HG03354 (cell line): ENCODE results near the gene MAPK8IP1.
"Not testable (repeated sequence)": the region's sequence is repeated elsewhere in the genome, so short reads cannot be mapped to it uniquely, and the experiment has no call there.

Experiments used
- ATAC-seq: cut with Tn5 transposase; IDR thresholded peaks from one replicate; pipeline ENCODE4 v1.9.1; 2021; ENCODE audit warnings: mild to moderate bottlenecking; ENCODE audit not compliant: unreplicated experiment, poor library complexity, severe bottlenecking

The MAPK8IP1 gene

DNA sequence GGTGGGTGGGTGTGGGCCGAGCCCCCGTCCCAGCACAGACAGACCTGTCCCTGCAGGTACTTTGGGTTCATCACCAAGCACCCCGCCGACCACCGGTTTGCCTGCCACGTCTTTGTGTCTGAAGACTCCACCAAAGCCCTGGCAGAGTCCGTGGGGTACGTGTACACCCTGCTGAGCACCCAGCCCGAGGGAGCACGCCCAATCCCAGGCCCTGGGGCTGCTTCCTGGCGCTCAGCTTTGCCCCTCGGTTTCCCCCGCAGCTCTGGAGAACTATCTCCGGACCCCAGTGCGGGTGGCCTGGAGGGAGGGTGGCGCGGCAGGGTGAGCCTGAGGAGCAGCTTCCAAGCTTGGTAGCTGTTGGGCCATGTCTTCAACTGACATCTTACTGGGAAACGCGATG lies 19.6 kb downstream of the MAPK8IP1 start:
- ATAC-seq: no peak

- not testable (repeated sequence) for ATAC-seq
These were observed 20.1 kb downstream of the MAPK8IP1 start for GRCh38 chr11:45905576-45905975.

DNA sequence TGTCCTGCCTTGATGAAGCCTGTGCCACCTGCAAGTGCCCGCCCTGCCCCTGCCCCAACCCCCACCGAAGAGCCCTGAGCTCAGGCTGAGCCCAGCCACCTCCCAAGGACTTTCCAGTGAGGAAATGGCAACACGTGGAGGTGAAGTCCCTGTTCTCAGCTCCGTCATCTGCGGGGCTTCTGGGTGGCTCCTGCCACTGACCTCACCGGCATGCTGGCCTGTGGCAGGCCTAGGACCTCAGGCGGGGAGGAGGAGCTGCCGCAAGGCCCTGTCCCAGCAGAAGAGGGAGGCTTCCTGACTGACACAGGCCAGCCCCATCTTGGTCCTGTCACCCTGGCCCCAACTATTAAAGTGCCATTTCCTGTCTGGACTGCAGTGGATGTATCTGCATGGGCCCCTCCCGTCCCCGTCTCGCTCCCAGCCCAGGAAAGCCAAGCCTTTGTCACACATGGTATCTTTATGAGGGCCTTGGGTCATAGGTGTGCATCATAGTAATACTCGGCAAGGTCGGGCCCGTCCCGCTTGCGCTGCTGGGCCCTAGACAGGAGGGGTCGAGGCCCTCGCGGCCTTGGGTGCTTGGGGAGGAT lies 20.7 kb downstream of the MAPK8IP1 start:
- no peak for ATAC-seq

DNA sequence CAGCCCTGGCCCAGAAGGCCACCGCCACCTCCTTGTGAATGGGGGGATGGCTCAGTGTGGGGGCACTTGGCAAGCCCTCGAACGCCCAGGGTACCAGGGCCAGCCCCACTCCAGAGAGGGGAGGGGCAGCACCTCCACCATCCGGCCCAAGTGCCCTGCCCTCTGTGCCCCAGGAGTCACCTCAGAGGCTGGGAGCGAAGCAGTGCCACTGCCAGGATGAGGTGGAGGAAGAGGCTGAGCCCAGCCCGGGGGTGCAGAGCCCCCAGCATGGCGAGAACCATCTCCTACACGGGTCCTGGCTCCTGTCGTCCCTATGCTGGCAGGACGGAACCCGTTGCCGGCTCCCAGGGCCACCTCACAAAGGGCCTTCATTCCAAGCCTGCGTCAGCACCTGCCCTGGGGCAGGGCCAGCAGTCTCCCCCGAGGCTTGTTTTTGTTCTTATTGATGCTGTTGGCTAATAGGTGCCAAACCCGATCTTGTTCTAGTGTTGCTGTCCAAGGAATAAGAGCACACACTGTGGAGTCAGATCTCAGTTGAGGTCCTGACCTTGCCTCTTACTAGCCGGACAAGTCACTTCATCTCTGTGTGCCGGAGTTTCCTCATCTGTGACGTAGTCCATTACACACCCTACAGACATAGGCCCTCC lies 21.6 kb downstream of the MAPK8IP1 start, which contains the start of gene FREY1:
TSS of gene FREY1 (minus strand) at position 307 of the 647 bp plus-strand sequence. CDS start at position 281, 26 bp downstream.
- no peak for ATAC-seq

- no peak for ATAC-seq
These were observed 22.5 kb downstream of the MAPK8IP1 start for GRCh38 chr11:45907911-45908370.

GRCh38 chr11:45909594-45910475 lies 24.4 kb downstream of the MAPK8IP1 start:
- no peak for ATAC-seq

DNA sequence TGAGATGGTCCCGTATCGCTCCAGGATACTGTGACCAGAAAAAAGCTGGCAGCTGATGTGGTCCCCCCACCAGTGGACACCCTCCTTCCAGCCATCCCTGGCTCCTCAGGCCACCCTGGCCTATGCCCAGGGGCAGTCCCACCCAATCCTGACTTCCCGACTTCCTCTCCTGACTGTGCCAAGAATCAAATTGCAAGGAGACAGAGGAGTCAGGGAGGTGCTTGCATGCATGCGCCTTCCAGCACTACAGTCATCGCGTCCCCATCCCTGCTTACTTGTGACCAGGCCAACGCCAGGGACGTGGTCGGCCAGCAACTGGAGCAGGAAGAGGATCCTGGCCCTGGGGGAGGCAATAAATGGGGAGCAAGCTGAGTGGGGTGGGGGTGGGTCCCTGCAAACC lies 25.2 kb downstream of the MAPK8IP1 start:
- ATAC-seq: no peak

DNA sequence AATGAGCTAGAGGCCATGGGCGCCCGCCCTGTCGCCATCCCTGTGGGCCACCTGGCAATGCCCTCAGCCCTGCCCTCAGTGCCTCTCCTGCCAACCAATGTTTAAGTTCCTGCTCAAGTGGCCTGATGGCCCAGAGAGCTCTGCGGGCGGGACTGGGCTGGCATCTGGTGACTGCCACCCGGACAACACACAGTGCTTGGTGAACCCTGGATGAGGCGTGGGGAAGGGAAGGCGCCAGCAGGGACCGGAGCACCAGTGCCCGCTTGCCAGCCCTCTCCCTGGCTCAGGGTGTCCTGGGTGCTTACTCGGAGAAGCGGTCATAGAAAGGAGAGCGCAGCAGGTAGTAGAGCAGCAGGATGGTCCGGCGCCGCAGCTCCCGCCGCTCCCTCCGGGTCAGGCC lies 28.1 kb downstream of the MAPK8IP1 start:
- no peak for ATAC-seq

- no peak for ATAC-seq
These were observed 28.6 kb downstream of the MAPK8IP1 start for GRCh38 chr11:45913942-45914635.

- ATAC-seq: no peak
These were observed 30.0 kb downstream of the MAPK8IP1 start for GRCh38 chr11:45915446-45915845.

GRCh38 chr11:45917286-45917622 lies 31.8 kb downstream of the MAPK8IP1 start:
- no peak for ATAC-seq

DNA sequence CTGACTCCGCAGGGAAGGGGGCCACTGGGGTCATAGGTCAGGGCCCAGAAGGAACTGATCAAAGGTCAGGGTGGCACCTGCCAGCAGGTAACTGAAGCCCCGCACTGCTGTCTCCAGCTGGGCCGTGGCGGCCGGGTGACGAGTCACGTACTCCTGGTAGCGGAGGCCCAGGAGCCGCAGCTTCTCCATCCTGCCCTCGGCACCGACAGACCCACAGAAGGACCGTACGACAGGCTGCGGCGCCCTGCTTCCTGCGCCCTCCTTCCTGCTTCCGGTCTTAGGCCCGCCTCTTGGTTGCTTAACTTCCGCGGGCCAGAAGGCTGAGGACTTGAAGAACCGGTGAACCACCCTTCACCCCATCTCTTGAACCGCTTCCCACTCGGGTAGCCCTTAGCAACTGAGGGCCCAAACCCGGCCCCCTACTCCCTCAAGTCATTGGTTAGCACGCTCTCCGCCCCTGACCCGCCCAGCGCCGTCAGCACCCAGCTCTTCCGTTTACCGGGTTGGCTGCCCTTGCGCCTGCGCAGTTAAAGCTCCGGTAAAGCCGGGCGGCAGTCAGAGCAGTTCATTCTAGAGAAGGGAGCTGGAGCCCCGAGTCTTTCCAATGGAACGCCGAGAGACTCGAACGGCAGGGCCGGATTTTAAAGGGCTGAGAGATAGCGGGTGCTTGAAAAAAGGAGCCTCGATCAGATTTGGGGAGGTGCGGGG lies 32.3 kb downstream of the MAPK8IP1 start, which contains the start of gene PEX16:
TSS of gene PEX16 (minus strand) at position 255 of the 708 bp plus-strand sequence. CDS start at position 189, 66 bp downstream.
- peak; percentile 92 for ATAC-seq

DNA sequence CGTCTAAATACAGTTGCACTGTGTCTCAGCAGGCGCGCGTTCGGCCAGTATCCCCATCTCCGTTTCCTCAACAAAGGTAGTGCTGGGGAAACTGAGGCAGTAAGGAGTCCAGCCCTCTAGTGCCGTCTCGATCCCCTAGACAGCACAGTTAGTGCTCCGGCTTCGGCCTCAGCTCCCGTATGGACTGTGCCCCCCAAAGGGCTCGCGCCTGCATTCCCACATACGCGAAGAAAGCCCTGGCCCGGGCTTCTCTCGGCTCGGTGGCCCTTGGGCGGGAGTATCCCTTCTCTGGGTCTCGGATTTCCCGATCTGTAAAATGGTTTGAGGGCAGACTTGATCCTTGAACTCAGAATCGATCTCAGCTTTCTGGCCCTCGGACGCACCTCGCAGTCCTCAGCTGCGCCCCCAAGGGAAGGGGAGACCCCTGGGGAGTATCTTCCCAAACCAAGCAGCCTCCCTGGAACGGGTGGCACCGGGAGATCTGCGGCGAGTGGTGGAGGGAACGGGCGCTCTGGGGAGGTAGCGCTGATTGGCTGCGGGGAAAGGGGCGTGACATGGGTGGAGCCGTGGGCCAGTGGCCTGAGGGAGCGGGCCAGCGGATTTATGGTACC lies 33.0 kb downstream of the MAPK8IP1 start:
- peak; percentile 32 for ATAC-seq

- no peak for ATAC-seq
These were observed 33.7 kb downstream of the MAPK8IP1 start for GRCh38 chr11:45918962-45919675.

DNA sequence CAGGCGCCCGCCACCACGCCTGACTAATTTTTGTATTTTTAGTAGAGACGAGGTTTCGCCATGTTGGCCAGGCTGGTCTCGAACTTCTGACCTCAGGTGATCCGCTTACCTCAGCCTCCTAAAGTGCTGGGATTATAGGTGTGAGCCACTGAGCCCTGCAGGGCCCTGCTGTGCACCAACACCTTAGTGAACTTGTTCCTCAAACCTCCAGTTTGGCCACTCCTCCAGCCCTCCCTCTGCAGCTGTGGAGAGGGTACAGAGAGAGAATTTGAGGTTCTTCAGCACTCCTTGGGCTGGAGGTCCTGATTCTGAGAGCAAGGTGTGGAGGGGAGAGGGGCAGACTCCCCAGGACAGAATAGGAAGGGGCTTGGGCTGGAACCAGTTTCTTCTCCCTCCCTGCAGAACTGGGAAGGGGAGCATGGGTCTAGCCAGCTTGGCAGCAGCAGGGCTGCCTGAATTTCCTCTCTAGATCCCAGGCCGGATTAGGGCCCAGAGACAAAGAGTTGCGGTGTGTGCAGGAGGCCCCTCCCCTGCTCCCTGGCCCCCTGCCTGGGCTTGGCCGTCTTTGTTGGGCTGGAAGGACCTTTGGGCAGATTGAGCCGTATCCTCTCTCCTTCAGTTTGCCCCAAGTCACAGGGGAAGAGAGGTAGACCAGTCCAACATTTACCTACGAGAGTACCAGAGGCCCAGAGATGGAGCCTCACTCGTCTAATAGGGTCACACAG lies 34.5 kb downstream of the MAPK8IP1 start:
- no peak for ATAC-seq

- no peak for ATAC-seq
These were observed 35.4 kb downstream of the MAPK8IP1 start for GRCh38 chr11:45920531-45921477.
